Lung (tissue), 12 donors: ENCODE measurements around the gene RAD23B. TPM values are rescaled to one million over a fixed set of nuclear protein-coding genes. Genes with fewer than 3 reads are reported as not detected.

Experiments
- ATAC-seq: fragments of 200-7000 bp; cut with Tn5 transposase; one replicate; pipeline ENCODE4 v1.9.1; 2020; ENCODE audit warnings: moderate number of reproducible peaks; ENCODE audit not compliant: insufficient read depth, low FRiP score
- DNase-seq, 3 donors: peaks; one replicate each; pipeline ENCODE4 v3.0.0-alpha.2; 2013 to 2017
- H3K27ac ChIP-seq, 2 donors: one replicate each; pipeline ENCODE4 v1.5.1; 2013; ENCODE audit warnings: mild to moderate bottlenecking in 2 of 2, moderate library complexity in 2 of 2, control low read depth in 1 of 2, inconsistent platforms in 1 of 2, low read depth in 1 of 2, low read length in 1 of 2
- H3K27me3 ChIP-seq, 3 donors: one replicate each; pipeline ENCODE4 v1.5.1; 2013; ENCODE audit warnings: low read length in 2 of 3; ENCODE audit not compliant: control insufficient read depth in 3 of 3, insufficient read depth in 3 of 3
- H3K36me3 ChIP-seq, 4 donors: one replicate each; pipeline ENCODE4 v1.5.1; 2013; ENCODE audit warnings: low read length in 4 of 4, mild to moderate bottlenecking in 1 of 4, moderate library complexity in 1 of 4; ENCODE audit not compliant: control insufficient read depth in 4 of 4, insufficient read depth in 4 of 4
- H3K4me1 ChIP-seq, 5 donors: one replicate each; pipeline ENCODE4 v1.5.1; 2013; ENCODE audit warnings: low read length in 5 of 5, mild to moderate bottlenecking in 2 of 5, moderate library complexity in 1 of 5; ENCODE audit not compliant: control insufficient read depth in 5 of 5, insufficient read depth in 5 of 5
- H3K4me3 ChIP-seq: one replicate; pipeline ENCODE4 v1.5.1; 2013; ENCODE audit warnings: mild to moderate bottlenecking, control low read depth, moderate library complexity
- H3K9ac ChIP-seq, 2 donors: one replicate each; pipeline ENCODE4 v1.5.1; 2013; ENCODE audit warnings: low read length in 2 of 2, control low read depth in 1 of 2; ENCODE audit not compliant: insufficient read depth in 1 of 2
- H3K9me3 ChIP-seq, 4 donors: one replicate each; pipeline ENCODE4 v1.5.1; 2013; ENCODE audit warnings: low read length in 3 of 4, mild to moderate bottlenecking in 1 of 4, moderate library complexity in 1 of 4; ENCODE audit not compliant: control insufficient read depth in 4 of 4, insufficient read depth in 3 of 4
- CTCF ChIP-seq: IDR thresholded peaks from 2 replicates; pipeline ENCODE4 v1.5.1; 2012; ENCODE audit warnings: mild to moderate bottlenecking; ENCODE audit errors: control extremely low read depth, extremely low read depth
- WGBS, 2 donors: extraction: QIAGEN DNeasy Blood & Tissue Kit; methylation state at CpG; one replicate each; pipeline ENCODE4 v1.1.7; 2013; 5-methylcytosine and 5-hydroxymethylcytosine counted together
- polyA plus RNA-seq, 2 donors: library from polyadenylated mRNA; stranded (reverse); fragments of 200-250 nt; gene quantifications; one replicate each; pipeline ENCODE4 v1.2.1, GENCODE V29; 2013
- total RNA-seq, 2 donors: library from RNA; depleted of rRNA in 1 of 2; stranded (reverse); fragments of >200 nt in 1 of 2; gene quantifications; one replicate each; pipeline ENCODE4 v1.2.1, GENCODE V29; 2014 to 2021
- donor health status: control.
- donor health status: control.
- donor health status: Bipolar disorder and iron deficiency.
- donor health status: healthy.
- donor health status: DM: yes; HTN: yes; CAD: no.

Gene RAD23B
- total and polyA plus RNA-seq, 4 donors = 37.9 to 114 (median 62.3) TPM

GRCh38 chr9:107363516-107364152 is 80.6 kb downstream of the RAD23B start:
- DNase-seq = no peak
- no peak for ATAC-seq
- Histone ChIP-seq H3K4me3 (no peak overlapping the region), H3K9me3 (no peaks in the 10 kb centered on the region), H3K4me1 (peaks cover 0 to 2% (median 0%) of the 10 kb centered on the region in 5 donors), H3K9ac (no peak overlapping the region), H3K36me3 (no peaks in the 10 kb centered on the region), H3K27ac (no peak overlapping the region), H3K27me3 (no peaks in the 10 kb centered on the region)
- 83 to 88% methylated on average over 10 of the region's 10 CpGs for WGBS, 2 donors
- no peak for TF ChIP-seq CTCF

GRCh38 chr9:107367727-107368502 is 84.8 kb downstream of the RAD23B start:
- no peak for TF ChIP-seq CTCF
- Histone ChIP-seq H3K36me3 (no peaks in the 10 kb centered on the region), H3K4me3 (no peak overlapping the region), H3K9me3 (no peaks in the 10 kb centered on the region), H3K4me1 (peaks cover 0 to 2% (median 0%) of the 10 kb centered on the region in 5 donors), H3K27me3 (no peaks in the 10 kb centered on the region), H3K27ac (no peak overlapping the region), H3K9ac (no peak overlapping the region)
- DNase-seq (no peak), ATAC-seq (no peak)
- WGBS, 2 donors = 72 to 85% methylated on average over 7 of the region's 7 CpGs

- Histone ChIP-seq H3K4me3 (no peak overlapping the region), H3K27ac (no peak overlapping the region), H3K27me3 (no peaks in the 10 kb centered on the region), H3K9me3 (no peaks in the 10 kb centered on the region), H3K4me1 (peaks cover 0 to 2% (median 0%) of the 10 kb centered on the region in 5 donors), H3K9ac (no peak overlapping the region), H3K36me3 (no peaks in the 10 kb centered on the region)
- TF ChIP-seq CTCF = no peak
- no peak for ATAC-seq
- no peak for DNase-seq
- 75 to 84% methylated on average over 9 of the region's 9 CpGs for WGBS, 2 donors
Measured at GRCh38 chr9:107368696-107369095, 85.6 kb downstream of the RAD23B start.
